ENCODE data around the gene GHR. TPM values are rescaled to one million over a fixed set of nuclear protein-coding genes. Genes with fewer than 3 reads are reported as not detected.

The GHR gene
- total RNA-seq, 6 donors from 2014 or later = 3.0 to 7.4 (median 4.2) TPM

DNA sequence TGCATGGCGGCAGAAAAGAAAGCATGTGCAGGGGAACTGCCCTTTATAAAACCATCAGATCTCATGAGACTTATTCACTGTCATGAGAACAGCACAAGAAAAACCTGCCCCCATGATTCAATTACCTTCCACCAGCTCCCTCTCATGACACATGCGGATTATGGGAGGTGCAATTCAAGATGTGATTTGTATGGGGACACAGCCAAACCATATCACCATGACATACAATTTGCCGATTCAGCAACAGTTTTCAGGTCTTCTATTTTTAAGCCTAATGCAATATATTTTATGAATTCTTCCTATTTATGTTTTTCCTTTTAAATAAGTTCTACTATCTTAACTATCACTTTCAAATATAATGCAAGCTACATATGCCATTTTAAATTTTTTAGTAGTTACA is 242.6 kb downstream of the GHR start:
- no peak for DNase-seq
- TF ChIP-seq, protein P1, sequence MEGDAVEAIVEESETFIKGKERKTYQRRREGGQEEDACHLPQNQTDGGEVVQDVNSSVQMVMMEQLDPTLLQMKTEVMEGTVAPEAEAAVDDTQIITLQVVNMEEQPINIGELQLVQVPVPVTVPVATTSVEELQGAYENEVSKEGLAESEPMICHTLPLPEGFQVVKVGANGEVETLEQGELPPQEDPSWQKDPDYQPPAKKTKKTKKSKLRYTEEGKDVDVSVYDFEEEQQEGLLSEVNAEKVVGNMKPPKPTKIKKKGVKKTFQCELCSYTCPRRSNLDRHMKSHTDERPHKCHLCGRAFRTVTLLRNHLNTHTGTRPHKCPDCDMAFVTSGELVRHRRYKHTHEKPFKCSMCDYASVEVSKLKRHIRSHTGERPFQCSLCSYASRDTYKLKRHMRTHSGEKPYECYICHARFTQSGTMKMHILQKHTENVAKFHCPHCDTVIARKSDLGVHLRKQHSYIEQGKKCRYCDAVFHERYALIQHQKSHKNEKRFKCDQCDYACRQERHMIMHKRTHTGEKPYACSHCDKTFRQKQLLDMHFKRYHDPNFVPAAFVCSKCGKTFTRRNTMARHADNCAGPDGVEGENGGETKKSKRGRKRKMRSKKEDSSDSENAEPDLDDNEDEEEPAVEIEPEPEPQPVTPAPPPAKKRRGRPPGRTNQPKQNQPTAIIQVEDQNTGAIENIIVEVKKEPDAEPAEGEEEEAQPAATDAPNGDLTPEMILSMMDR (IDR thresholded peaks at IDR 0.05) = no peak
- TF ChIP-seq POLR2AphosphoS5 (IDR thresholded peaks at IDR 0.05) (no peak), EP300 (IDR thresholded peaks at IDR 0.05) (no peak), POLR2A (IDR thresholded peaks at IDR 0.05) (no peak)
- H3K4me1 ChIP-seq = no peaks in the 10 kb centered on the region
- no peaks in the 10 kb centered on the region for H3K36me3 ChIP-seq
- H3K9me3 ChIP-seq = no peaks in the 10 kb centered on the region
- H3K4me3 ChIP-seq = no peak overlapping the region
- H3K27me3 ChIP-seq = no peaks in the 10 kb centered on the region
- no peak overlapping the region for H3K27ac ChIP-seq
- no peak for ATAC-seq (ENCODE audit: low FRiP score in 2 of 2)
- 95 to 99% methylated on average over 3 of the region's 3 CpGs for WGBS, 2 donors

DNA sequence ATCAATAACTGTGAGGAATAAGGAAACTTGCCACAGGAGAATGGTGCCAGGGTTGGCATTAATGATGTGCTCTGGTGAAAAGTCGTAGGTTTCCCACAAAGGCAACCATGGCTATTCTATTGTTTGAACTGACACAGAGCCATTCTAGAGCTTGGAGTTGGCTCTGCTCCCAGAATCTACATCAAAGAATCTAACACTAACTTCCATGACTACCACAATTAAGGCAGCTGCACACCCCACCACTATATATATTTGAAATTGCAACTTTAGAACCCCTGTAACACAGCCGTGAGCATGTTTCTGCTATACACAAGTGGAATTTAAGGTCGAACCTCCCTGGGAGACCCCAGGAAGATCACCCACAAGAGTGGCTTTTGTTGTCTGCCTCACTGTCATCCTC is 243.6 kb downstream of the GHR start:
- Histone ChIP-seq H3K27me3 (no peaks in the 10 kb centered on the region), H3K9me3 (no peaks in the 10 kb centered on the region), H3K36me3 (no peaks in the 10 kb centered on the region), H3K4me1 (no peaks in the 10 kb centered on the region), H3K27ac (no peak overlapping the region), H3K4me3 (no peak overlapping the region)
- TF ChIP-seq POLR2AphosphoS5 (IDR thresholded peaks at IDR 0.05) = no peak
- no peak for TF ChIP-seq EP300 (IDR thresholded peaks at IDR 0.05)
- TF ChIP-seq, protein P1 (IDR thresholded peaks at IDR 0.05) = no peak
- no peak for TF ChIP-seq POLR2A (IDR thresholded peaks at IDR 0.05)
- DNase-seq (no peak), ATAC-seq (ENCODE audit: low FRiP score in 2 of 2) (no peak)
- 74% methylated on average over 3 of the region's 3 CpGs for WGBS, 2 donors

DNA sequence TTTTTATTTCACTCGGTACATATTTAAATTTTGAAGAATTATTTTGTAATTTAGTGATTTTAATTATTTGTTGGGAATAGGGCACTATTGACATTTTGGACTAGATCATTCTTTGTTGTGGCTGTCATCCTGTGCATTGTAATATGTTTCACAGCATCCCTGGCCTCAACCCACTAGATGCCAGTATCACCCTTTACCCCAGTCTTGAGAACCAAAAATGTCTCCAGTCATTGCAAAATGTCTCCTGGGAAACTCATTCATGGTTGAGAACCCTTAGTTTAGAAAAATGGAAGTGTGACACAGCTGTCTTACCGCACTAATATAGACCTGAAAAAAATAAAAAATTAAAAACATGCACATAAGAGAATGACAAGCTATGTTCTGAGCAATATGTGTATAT is 245.0 kb downstream of the GHR start:
- DNase-seq (no peak), ATAC-seq (ENCODE audit: low FRiP score in 2 of 2) (no peak)
- H3K27ac ChIP-seq = no peak overlapping the region
- H3K4me1 ChIP-seq = no peaks in the 10 kb centered on the region
- no peak overlapping the region for H3K4me3 ChIP-seq
- no peaks in the 10 kb centered on the region for H3K27me3 ChIP-seq
- H3K9me3 ChIP-seq = no peaks in the 10 kb centered on the region
- H3K36me3 ChIP-seq = no peaks in the 10 kb centered on the region
- TF ChIP-seq POLR2AphosphoS5 (IDR thresholded peaks at IDR 0.05) (no peak), POLR2A (IDR thresholded peaks at IDR 0.05) (no peak), EP300 (IDR thresholded peaks at IDR 0.05) (no peak)
- TF ChIP-seq, protein P1 (IDR thresholded peaks at IDR 0.05) = no peak
- 93 to 94% methylated on average over 2 of the region's 2 CpGs for WGBS, 2 donors

DNA sequence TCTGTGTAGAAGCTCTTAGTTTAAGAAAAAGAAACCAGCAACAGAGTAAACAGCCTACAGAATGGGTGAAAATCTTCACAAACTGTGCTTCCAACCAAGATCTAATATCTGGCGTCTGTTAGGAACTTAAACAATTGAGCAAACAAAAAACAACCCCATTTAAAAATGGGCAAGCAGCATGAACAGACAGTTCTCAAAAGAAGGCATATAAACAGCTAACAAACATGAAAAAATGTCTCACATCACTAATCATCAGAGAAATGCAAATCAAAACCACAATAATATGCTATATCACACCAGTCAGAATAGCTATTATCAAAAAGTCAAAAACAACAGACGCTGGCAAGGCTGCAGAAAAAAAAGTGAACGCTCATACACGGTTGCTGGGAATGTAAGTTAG is 249.7 kb downstream of the GHR start:
- Histone ChIP-seq H3K27me3 (no peaks in the 10 kb centered on the region), H3K36me3 (no peaks in the 10 kb centered on the region), H3K27ac (no peak overlapping the region), H3K9me3 (no peaks in the 10 kb centered on the region), H3K4me1 (no peaks in the 10 kb centered on the region), H3K4me3 (no peak overlapping the region)
- DNase-seq (no peak), ATAC-seq (ENCODE audit: low FRiP score in 2 of 2) (no peak)
- WGBS, 2 donors = 94 to 96% methylated on average over 4 of the region's 4 CpGs
- TF ChIP-seq, protein P1 (IDR thresholded peaks at IDR 0.05) = no peak
- TF ChIP-seq EP300 (IDR thresholded peaks at IDR 0.05) (no peak), POLR2A (IDR thresholded peaks at IDR 0.05) (no peak)

DNA sequence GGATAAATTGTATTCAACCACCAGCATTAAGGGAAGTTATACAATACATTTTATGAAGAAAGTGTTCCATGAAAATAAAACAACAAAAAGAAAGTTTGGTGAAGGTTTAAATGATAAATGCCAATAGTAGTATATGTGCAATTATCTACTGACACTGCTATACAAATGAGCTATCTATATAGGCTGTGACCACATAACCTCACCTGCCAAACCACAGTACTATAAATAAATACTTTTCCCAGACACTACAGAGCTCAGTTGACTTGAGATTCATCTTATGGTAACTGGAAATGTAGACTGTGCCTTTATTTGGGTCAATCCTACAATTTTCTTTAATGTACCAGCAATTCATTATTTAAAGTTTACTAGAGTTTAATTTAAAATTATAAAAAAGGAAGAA is 252.4 kb downstream of the GHR start:
- DNase-seq (no peak), ATAC-seq (ENCODE audit: low FRiP score in 2 of 2) (no peak)
- no peaks in the 10 kb centered on the region for H3K36me3 ChIP-seq
- no peaks in the 10 kb centered on the region for H3K27me3 ChIP-seq
- H3K27ac ChIP-seq = no peak overlapping the region
- H3K4me1 ChIP-seq = no peaks in the 10 kb centered on the region
- H3K4me3 ChIP-seq = no peak overlapping the region
- H3K9me3 ChIP-seq = no peaks in the 10 kb centered on the region
- TF ChIP-seq POLR2AphosphoS5 (IDR thresholded peaks at IDR 0.05) (no peak), POLR2A (IDR thresholded peaks at IDR 0.05) (no peak)
- TF ChIP-seq, protein P1 (IDR thresholded peaks at IDR 0.05) = no peak
